Stimulated activated CD4-positive, alpha-beta T cell treated with anti-CD3 and anti-CD28 coated beads, TNF-alpha, amount 100 ng/mL, for 48 hours (primary cell): ENCODE measurements around the gene SCUBE2.

Source experiments
- DNase-seq, 3 donors: peaks; one replicate each; pipeline ENCODE4 v3.0.0-alpha.2; 2020; ENCODE audit warnings: low read depth in 3 of 3

SCUBE2 gene

GRCh38 chr11:9075556-9075955, 15.8 kb downstream of the SCUBE2 start:
- DNase-seq = no peak

GRCh38 chr11:9074338-9075029, 16.9 kb downstream of the SCUBE2 start:
- no peak for DNase-seq

- no peak for DNase-seq
Measured at GRCh38 chr11:9073466-9074225, 17.8 kb downstream of the SCUBE2 start.

GRCh38 chr11:9072626-9073176, 18.7 kb downstream of the SCUBE2 start:
- DNase-seq = no peak

GRCh38 chr11:9071692-9072091, 19.7 kb downstream of the SCUBE2 start:
- no peak for DNase-seq

- DNase-seq = no peak
Measured at GRCh38 chr11:9070749-9071491, 20.5 kb downstream of the SCUBE2 start.

- DNase-seq = no peak
Measured at GRCh38 chr11:9069862-9070470, 21.4 kb downstream of the SCUBE2 start.

- no peak for DNase-seq
Measured at GRCh38 chr11:9069256-9069655, 22.1 kb downstream of the SCUBE2 start.

GRCh38 chr11:9066433-9066925, 24.9 kb downstream of the SCUBE2 start:
- DNase-seq = no peak

GRCh38 chr11:9065607-9066432, 25.6 kb downstream of the SCUBE2 start:
- no peak for DNase-seq

GRCh38 chr11:9061807-9062206, 29.6 kb downstream of the SCUBE2 start:
- DNase-seq = no peak

- peak; percentile 42 to 70 (median 52) for DNase-seq
Measured at GRCh38 chr11:9060700-9061111, 30.7 kb downstream of the SCUBE2 start.

- DNase-seq = no peak
Measured at GRCh38 chr11:9059406-9059805, 32.0 kb downstream of the SCUBE2 start.

- no peak for DNase-seq
Measured at GRCh38 chr11:9057888-9058287, 33.5 kb downstream of the SCUBE2 start.

- DNase-seq = no peak
Measured at GRCh38 chr11:9057007-9057406, 34.4 kb downstream of the SCUBE2 start.

- DNase-seq = no peak
Measured at GRCh38 chr11:9056467-9056866, 34.9 kb downstream of the SCUBE2 start.

- no peak for DNase-seq
Measured at GRCh38 chr11:9053316-9054035, 37.9 kb downstream of the SCUBE2 start.

- DNase-seq = no peak
Measured at GRCh38 chr11:9052316-9052715, 39.1 kb downstream of the SCUBE2 start.

GRCh38 chr11:9049959-9050358, 41.4 kb downstream of the SCUBE2 start:
- DNase-seq = no peak

- DNase-seq = no peak
Measured at GRCh38 chr11:9047964-9048523, 43.4 kb downstream of the SCUBE2 start.
